Mucosa of descending colon (tissue), 3 donors: Measurements from ENCODE around the gene SCUBE1. TPM values are rescaled to one million over a fixed set of nuclear protein-coding genes. Genes with fewer than 3 reads are reported as not detected.

Experiments
- ATAC-seq: fragments of 200-7000 bp; cut with Tn5 transposase; one replicate; pipeline ENCODE4 v1.9.1; 2020; ENCODE audit warnings: mild to moderate bottlenecking, moderate library complexity
- DNase-seq, 3 donors: peaks; one replicate each; pipeline ENCODE4 v3.0.0-alpha.2; 2020
- H3K36me3 ChIP-seq: fragments of 200-600 bp; one replicate; pipeline ENCODE4 v1.8.0; 2021; ENCODE audit warnings: low read depth, mild to moderate bottlenecking
- H3K4me1 ChIP-seq: fragments of 200-600 bp; one replicate; pipeline ENCODE4 v1.8.0; 2021; ENCODE audit warnings: low read depth, mild to moderate bottlenecking
- H3K4me3 ChIP-seq: fragments of 200-600 bp; one replicate; pipeline ENCODE4 v1.8.0; 2021; ENCODE audit warnings: mild to moderate bottlenecking
- H3K9me3 ChIP-seq: fragments of 200-600 bp; one replicate; pipeline ENCODE4 v1.8.0; 2021; ENCODE audit warnings: mild to moderate bottlenecking
- CTCF ChIP-seq: fragments of 200-600 bp; IDR thresholded peaks from one replicate; pipeline ENCODE4 v1.8.0; 2022; ENCODE audit warnings: antibody characterized with exemption, mild to moderate bottlenecking
- intact Hi-C, 2 donors: fragments of 100-400 bp; cut with DNase I in 1 of 2; cut with micrococcal nuclease in 1 of 2; formaldehyde crosslinking; loops; one replicate each; pipeline versions ENCODE4 v1.11.0 to v1.11.1; 2022; cut with DNase I, micrococcal nuclease
- total RNA-seq, 3 donors: library from RNA; stranded (reverse); fragmentation: NEBNext Ultra II Directional in 2 of 3; extraction: Animal tissue kit (Norgen Biotek cat#: 25700) in 2 of 3; gene quantifications; one replicate each; pipeline versions ENCODE4 v1.2.1 to v1.2.4, GENCODE V29; 2021 to 2023
- donor health status: DM: no; HTN: no; CAD: no; lungs with moderate emphysema.
- donor health status: DM: no; HTN: no; CAD: no.
- donor health status: DM: no; HTN: yes; CAD: no.

The SCUBE1 gene
- total RNA-seq, 3 donors from 2014 or later, result 3.8 to 20.9 (median 4.7) TPM

GRCh38 chr22:43230971-43231723, 112.0 kb downstream of the SCUBE1 start:
- Histone ChIP-seq H3K4me3 (no peak overlapping the region), H3K4me1 (no peaks in the 10 kb centered on the region), H3K36me3 (no peaks in the 10 kb centered on the region), H3K9me3 (no peaks in the 10 kb centered on the region)
- DNase-seq (peak in 2 of 3 donors; percentile 62 to 69), ATAC-seq (peak; percentile 67)
- intact Hi-C loops, result no loop called here
- TF ChIP-seq CTCF, result peak; percentile 85

GRCh38 chr22:43230571-43230970, 112.6 kb downstream of the SCUBE1 start:
- intact Hi-C loops, result no loop called here
- H3K36me3 ChIP-seq, result no peaks in the 10 kb centered on the region

GRCh38 chr22:43228863-43229262, 114.3 kb downstream of the SCUBE1 start:
- TF ChIP-seq CTCF, result no peak
- no peaks in the 10 kb centered on the region for H3K36me3 ChIP-seq
- no peaks in the 10 kb centered on the region for H3K9me3 ChIP-seq
- no peaks in the 10 kb centered on the region for H3K4me1 ChIP-seq
- intact Hi-C loops, result no loop called here
- H3K4me3 ChIP-seq, result no peak overlapping the region
- DNase-seq (no peak), ATAC-seq (no peak)

More at GRCh38 chr22:43230571-43230970, 112.6 kb downstream of the SCUBE1 start:
- no peaks in the 10 kb centered on the region for H3K4me1 ChIP-seq
- no peak overlapping the region for H3K4me3 ChIP-seq
- no peaks in the 10 kb centered on the region for H3K9me3 ChIP-seq
- DNase-seq (no peak), ATAC-seq (no peak)
- TF ChIP-seq CTCF, result no peak

DNA sequence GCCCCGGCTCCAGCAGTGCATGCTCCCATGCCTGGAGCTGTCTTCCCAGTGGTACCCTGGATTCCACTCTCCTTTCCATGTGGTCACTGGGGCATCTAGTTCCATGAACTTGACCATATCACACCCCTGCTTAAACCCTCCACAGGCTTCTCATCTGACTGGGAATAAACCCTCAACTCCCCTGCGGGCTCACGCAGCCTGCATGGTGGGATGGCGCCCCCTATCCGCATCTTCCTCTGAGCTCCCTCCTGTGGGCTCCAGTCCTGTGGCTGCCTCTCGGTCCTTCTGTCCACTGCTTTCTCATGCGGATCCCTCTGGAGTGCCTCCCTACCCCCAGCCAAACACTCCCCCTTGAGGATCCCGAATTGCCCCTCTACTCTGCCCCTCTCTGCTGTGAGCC, 114.8 kb downstream of the SCUBE1 start:
- peak; percentile 21 for ATAC-seq
- Histone ChIP-seq H3K9me3 (no peaks in the 10 kb centered on the region), H3K4me3 (no peak overlapping the region), H3K36me3 (no peaks in the 10 kb centered on the region), H3K4me1 (no peaks in the 10 kb centered on the region)
- peak in 1 of 3 donors; percentile 31 for DNase-seq
- TF ChIP-seq CTCF, result no peak
- intact Hi-C loops, result no loop called here

- intact Hi-C loops, result no loop called here
- DNase-seq (no peak), ATAC-seq (no peak)
- Histone ChIP-seq H3K36me3 (no peaks in the 10 kb centered on the region), H3K4me3 (no peak overlapping the region), H3K9me3 (no peaks in the 10 kb centered on the region), H3K4me1 (no peaks in the 10 kb centered on the region)
- no peak for TF ChIP-seq CTCF
These were observed 115.9 kb downstream of the SCUBE1 start for GRCh38 chr22:43227239-43227630.
